Panc1 (cell line): ENCODE data around the gene B9D1. TPM values are rescaled to one million over a fixed set of nuclear protein-coding genes. Genes with fewer than 3 reads are reported as not detected.

Experiments used
- ATAC-seq: fragments of 200-7000 bp; cut with Tn5 transposase; 2 replicates; pipeline ENCODE4 v1.9.1; 2020; ENCODE audit warnings: mild to moderate bottlenecking, moderate library complexity
- BruUV-seq: library from RNA; stranded (reverse); fragments of 400-500 nt; replicated peaks from 2 replicates; lab custom pipeline; 2021; lab: Mats Ljungman, UMichigan
- CTCF ChIA-PET: fragments of 300-600 bp; sonication (Branson Sonifier 250); formaldehyde crosslinking; loops from one replicate; lab custom pipeline; 2022; ENCODE audit warnings: antibody characterized with exemption; lab: Charles Lee
- POLR2A ChIA-PET: fragments of 300-600 bp; sonication (Branson Sonifier 250); formaldehyde crosslinking; loops from one replicate; lab custom pipeline; 2022; ENCODE audit warnings: antibody characterized with exemption; lab: Charles Lee
- DNase-seq: peaks from one replicate; pipeline ENCODE4 v3.0.0-alpha.2; 2010; ENCODE audit warnings: low read depth, low spot score
- H3K27ac ChIP-seq: 2 replicates; pipeline ENCODE4 v1.5.1; 2011; ENCODE audit warnings: mild to moderate bottlenecking, low read length, inconsistent platforms
- H3K27me3 ChIP-seq: fragments of 200-500 bp; sonication (Bioruptor generic); 2 replicates; pipeline ENCODE4 v1.6.0; 2014; ENCODE audit warnings: low read length, inconsistent platforms; ENCODE audit not compliant: control insufficient read depth, insufficient read depth
- H3K36me3 ChIP-seq: fragments of 200-500 bp; sonication (Bioruptor generic); 2 replicates; pipeline ENCODE4 v1.5.1; 2014; ENCODE audit warnings: inconsistent platforms, mild to moderate bottlenecking, low read length, moderate library complexity; ENCODE audit not compliant: control insufficient read depth, insufficient read depth
- H3K4me1 ChIP-seq: 2 replicates; pipeline ENCODE4 v1.5.1; 2011; ENCODE audit warnings: inconsistent platforms, mild to moderate bottlenecking, low read length, moderate library complexity; ENCODE audit not compliant: control insufficient read depth, insufficient read depth
- H3K4me3 ChIP-seq, 2 experiments: 2 replicates each; pipeline ENCODE4 v1.5.1; 2011 to 2012; ENCODE audit warnings: low read depth in 2 of 2, low read length in 2 of 2, mild to moderate bottlenecking in 2 of 2, inconsistent platforms in 1 of 2, moderate library complexity in 1 of 2
- H3K9me3 ChIP-seq: fragments of 200-500 bp; sonication (Bioruptor generic); 2 replicates; pipeline ENCODE4 v1.5.1; 2014; ENCODE audit warnings: low read depth, mild to moderate bottlenecking, inconsistent platforms, low read length, moderate library complexity; ENCODE audit not compliant: control insufficient read depth, insufficient read depth
- POLR2AphosphoS5 ChIP-seq: IDR thresholded peaks from 2 replicates; pipeline ENCODE4 v1.6.1; 2012; ENCODE audit warnings: mild to moderate bottlenecking, low read depth, low read length, moderate library complexity
- SIN3A ChIP-seq: IDR thresholded peaks from 2 replicates; pipeline ENCODE4 v1.6.1; 2012; ENCODE audit warnings: low read depth, mild to moderate bottlenecking, low read length, moderate library complexity, borderline replicate concordance; ENCODE audit not compliant: insufficient read depth
- TCF7L2 ChIP-seq: IDR thresholded peaks from 2 replicates; pipeline ENCODE4 v1.6.1; 2011; ENCODE audit warnings: mild to moderate bottlenecking, low read depth, low read length, inconsistent platforms
- in situ Hi-C: cut with HindIII; loops from 2 replicates; pipeline ENCODE4 v1.10.0; 2016; ENCODE audit warnings: low sequenced_read_pairs, low pct_unique_long_range_greater_than_20kb
- intact Hi-C: fragments of 100-400 bp; cut with micrococcal nuclease; formaldehyde crosslinking; loops from one replicate; pipeline ENCODE4 v1.10.0; 2022; ENCODE audit not compliant: unreplicated experiment
- total RNA-seq: library from RNA; stranded (reverse); gene quantifications from one replicate; pipeline ENCODE4 v1.2.1, GENCODE V29; 2021; ENCODE audit not compliant: unreplicated experiment
- TF ChIP-seq, protein P1 (sequence below), 2 experiments: IDR thresholded peaks; 2 replicates each; pipeline ENCODE4 v1.6.1; 2011 to 2012; ENCODE audit warnings: low read depth in 2 of 2, control low read depth in 1 of 2, low read length in 1 of 2, mild to moderate bottlenecking in 1 of 2, moderate library complexity in 1 of 2; ENCODE audit not compliant: insufficient read depth in 1 of 2
- TF ChIP-seq, protein P2 (sequence below): fragments of 450-650 bp; IDR thresholded peaks from 2 replicates; pipeline ENCODE4 v1.5.1; 2017; ENCODE audit warnings: mild to moderate bottlenecking

B9D1 gene
- total RNA-seq, 1 experiment from 2014 or later = 19.1 TPM

DNA sequence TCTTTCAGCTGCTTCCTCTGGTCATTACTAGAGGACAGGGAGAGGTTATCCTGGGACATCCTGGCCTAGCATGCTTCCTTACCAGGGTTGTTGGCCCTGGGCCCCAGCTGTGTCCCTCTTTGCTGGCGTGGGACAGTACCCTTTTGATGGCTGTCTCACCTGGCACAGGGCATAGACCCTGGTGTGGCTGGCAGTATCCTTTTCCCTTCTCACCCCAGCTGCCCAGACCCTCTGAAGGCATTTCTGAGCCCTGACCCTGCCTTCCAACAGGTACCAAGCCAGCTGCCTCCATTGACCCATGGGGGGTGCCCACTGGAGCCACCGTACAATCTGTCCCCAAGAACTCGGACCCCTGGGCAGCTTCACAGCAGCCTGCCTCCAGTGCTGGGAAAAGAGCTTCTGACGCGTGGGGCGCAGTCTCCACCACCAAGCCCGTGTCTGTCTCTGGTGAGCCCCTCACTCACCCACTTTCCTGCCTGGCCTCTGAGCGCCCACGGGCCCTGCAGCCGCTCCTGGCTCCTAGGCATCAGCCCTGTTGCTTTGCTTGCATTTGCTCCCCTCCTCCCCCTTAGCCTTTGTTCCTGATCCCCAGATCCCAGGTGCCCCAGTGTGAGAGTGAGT, 34.0 kb downstream of the B9D1 start:
- Histone ChIP-seq H3K27me3 (no peaks in the 10 kb centered on the region), H3K4me3 (no peak overlapping the region), H3K4me1 (no peaks in the 10 kb centered on the region), H3K36me3 (no peaks in the 10 kb centered on the region), H3K27ac (no peak overlapping the region), H3K9me3 (peaks cover 5% of the 10 kb centered on the region; the same call in 1 of the 2 replicates)
- ChIA-PET CTCF (no interaction called here), POLR2A (no interaction called here)
- DNase-seq = no peak
- intact Hi-C loops (no loop called here), in situ Hi-C loops (no loop called here)
- BruUV-seq = no TSS peak
- TF ChIP-seq SIN3A = no peak
- TF ChIP-seq, protein P1, sequence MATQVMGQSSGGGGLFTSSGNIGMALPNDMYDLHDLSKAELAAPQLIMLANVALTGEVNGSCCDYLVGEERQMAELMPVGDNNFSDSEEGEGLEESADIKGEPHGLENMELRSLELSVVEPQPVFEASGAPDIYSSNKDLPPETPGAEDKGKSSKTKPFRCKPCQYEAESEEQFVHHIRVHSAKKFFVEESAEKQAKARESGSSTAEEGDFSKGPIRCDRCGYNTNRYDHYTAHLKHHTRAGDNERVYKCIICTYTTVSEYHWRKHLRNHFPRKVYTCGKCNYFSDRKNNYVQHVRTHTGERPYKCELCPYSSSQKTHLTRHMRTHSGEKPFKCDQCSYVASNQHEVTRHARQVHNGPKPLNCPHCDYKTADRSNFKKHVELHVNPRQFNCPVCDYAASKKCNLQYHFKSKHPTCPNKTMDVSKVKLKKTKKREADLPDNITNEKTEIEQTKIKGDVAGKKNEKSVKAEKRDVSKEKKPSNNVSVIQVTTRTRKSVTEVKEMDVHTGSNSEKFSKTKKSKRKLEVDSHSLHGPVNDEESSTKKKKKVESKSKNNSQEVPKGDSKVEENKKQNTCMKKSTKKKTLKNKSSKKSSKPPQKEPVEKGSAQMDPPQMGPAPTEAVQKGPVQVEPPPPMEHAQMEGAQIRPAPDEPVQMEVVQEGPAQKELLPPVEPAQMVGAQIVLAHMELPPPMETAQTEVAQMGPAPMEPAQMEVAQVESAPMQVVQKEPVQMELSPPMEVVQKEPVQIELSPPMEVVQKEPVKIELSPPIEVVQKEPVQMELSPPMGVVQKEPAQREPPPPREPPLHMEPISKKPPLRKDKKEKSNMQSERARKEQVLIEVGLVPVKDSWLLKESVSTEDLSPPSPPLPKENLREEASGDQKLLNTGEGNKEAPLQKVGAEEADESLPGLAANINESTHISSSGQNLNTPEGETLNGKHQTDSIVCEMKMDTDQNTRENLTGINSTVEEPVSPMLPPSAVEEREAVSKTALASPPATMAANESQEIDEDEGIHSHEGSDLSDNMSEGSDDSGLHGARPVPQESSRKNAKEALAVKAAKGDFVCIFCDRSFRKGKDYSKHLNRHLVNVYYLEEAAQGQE (IDR thresholded peaks at IDR 0.05; ENCODE audit: insufficient read depth in 1 of 2, low read depth in 2 of 2, low read length in 1 of 2) = no peak
- no peak for TF ChIP-seq POLR2AphosphoS5
- TF ChIP-seq TCF7L2 = no peak
- TF ChIP-seq, protein P2, sequence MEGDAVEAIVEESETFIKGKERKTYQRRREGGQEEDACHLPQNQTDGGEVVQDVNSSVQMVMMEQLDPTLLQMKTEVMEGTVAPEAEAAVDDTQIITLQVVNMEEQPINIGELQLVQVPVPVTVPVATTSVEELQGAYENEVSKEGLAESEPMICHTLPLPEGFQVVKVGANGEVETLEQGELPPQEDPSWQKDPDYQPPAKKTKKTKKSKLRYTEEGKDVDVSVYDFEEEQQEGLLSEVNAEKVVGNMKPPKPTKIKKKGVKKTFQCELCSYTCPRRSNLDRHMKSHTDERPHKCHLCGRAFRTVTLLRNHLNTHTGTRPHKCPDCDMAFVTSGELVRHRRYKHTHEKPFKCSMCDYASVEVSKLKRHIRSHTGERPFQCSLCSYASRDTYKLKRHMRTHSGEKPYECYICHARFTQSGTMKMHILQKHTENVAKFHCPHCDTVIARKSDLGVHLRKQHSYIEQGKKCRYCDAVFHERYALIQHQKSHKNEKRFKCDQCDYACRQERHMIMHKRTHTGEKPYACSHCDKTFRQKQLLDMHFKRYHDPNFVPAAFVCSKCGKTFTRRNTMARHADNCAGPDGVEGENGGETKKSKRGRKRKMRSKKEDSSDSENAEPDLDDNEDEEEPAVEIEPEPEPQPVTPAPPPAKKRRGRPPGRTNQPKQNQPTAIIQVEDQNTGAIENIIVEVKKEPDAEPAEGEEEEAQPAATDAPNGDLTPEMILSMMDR = no peak
- no peak for ATAC-seq

DNA sequence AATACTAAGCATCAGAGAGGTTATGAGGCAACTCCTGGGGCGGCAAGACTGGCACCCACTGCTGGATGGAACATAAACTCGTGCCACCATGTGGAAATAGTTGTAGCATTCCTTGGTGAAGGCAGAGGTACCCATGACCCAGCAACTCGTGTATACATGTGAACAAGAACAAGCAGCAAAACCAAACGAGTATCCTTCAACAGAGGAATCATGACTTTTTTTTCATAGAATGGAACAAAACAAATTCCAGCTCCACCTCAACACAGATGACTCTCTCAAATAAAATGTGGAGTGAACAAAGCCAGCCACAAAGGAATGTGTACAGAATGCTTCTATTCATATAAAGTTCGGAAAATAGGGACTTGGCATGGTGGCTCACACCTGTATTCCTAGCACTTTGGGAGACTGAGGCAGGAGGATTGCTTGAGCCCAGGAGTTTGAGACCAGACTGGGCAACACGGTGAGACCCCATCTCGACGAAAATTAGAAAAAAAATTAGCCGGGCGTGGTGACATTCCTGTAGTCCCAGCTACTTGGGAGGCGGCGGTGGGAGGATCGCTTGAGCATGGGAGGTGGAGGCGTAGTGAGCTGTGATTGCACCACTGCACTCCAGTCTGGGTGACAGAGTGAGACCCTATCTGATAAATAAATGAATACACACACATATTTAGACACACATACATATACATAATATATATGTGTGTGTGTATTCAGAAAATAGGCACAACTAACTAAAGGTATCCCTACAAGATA, 35.3 kb downstream of the B9D1 start:
- peaks cover 5% of the 10 kb centered on the region; the same call in 1 of the 2 replicates for H3K9me3 ChIP-seq
- no peaks in the 10 kb centered on the region for H3K36me3 ChIP-seq
- H3K27me3 ChIP-seq = no peaks in the 10 kb centered on the region
- ChIA-PET CTCF (no interaction called here), POLR2A (no interaction called here)
- no TSS peak for BruUV-seq
- no peak for DNase-seq
- in situ Hi-C loops (no loop called here), intact Hi-C loops (no loop called here)
- peak; percentile 57 for ATAC-seq
- no peak overlapping the region for H3K27ac ChIP-seq
- H3K4me3 ChIP-seq = no peak overlapping the region
- TF ChIP-seq, protein P1 (IDR thresholded peaks at IDR 0.05; ENCODE audit: insufficient read depth in 1 of 2, low read depth in 2 of 2, low read length in 1 of 2) = no peak
- TF ChIP-seq POLR2AphosphoS5 (no peak), SIN3A (no peak), TCF7L2 (no peak)
- TF ChIP-seq, protein P2 = no peak
- H3K4me1 ChIP-seq = no peaks in the 10 kb centered on the region
